ENCODE results near the gene VPS8.

- no peak for TF ChIP-seq BHLHE40 (IDR thresholded peaks at IDR 0.05; ENCODE audit: borderline replicate concordance)
- no peak for TF ChIP-seq LEF1 (IDR thresholded peaks at IDR 0.05; ENCODE audit: borderline replicate concordance)
- TF ChIP-seq ELF4 (IDR thresholded peaks at IDR 0.05) = no peak
- TF ChIP-seq FOXA1 (IDR thresholded peaks at IDR 0.05) = no peak
- no peak for TF ChIP-seq ZNF384 (IDR thresholded peaks at IDR 0.05)
- no peak for TF ChIP-seq TARDBP (IDR thresholded peaks at IDR 0.05)
- no peak for TF ChIP-seq SP1 (IDR thresholded peaks at IDR 0.05)
- no peak for TF ChIP-seq PKNOX1 (IDR thresholded peaks at IDR 0.05)
- TF ChIP-seq CTBP1 (IDR thresholded peaks at IDR 0.05; ENCODE audit: borderline replicate concordance) = no peak
- TF ChIP-seq L3MBTL2 (conservative IDR thresholded peaks at IDR 0.05) = no peak
Observed at GRCh38 chr3:184953401-184953800, 141.4 kb downstream of the VPS8 start.

Data from HEK293T (cell line).